Fibroblast of pulmonary artery (primary cell): ENCODE data around the gene ZNF438.

Source experiments
- DNase-seq: peaks from one replicate; pipeline ENCODE4 v3.0.0-alpha.2; 2010; ENCODE audit warnings: low read depth
- H3K4me3 ChIP-seq: replicated peaks from 2 replicates; pipeline ENCODE4 v1.5.1; 2011; ENCODE audit warnings: low read depth, mild to moderate bottlenecking, control low read depth, low read length, moderate library complexity
- TF ChIP-seq, protein P1 (sequence below): IDR thresholded peaks from 2 replicates; pipeline ENCODE4 v1.5.1; 2011; ENCODE audit warnings: mild to moderate bottlenecking, control low read depth, low read length, inconsistent platforms; ENCODE audit errors: missing control alignments

ZNF438 gene

DNA sequence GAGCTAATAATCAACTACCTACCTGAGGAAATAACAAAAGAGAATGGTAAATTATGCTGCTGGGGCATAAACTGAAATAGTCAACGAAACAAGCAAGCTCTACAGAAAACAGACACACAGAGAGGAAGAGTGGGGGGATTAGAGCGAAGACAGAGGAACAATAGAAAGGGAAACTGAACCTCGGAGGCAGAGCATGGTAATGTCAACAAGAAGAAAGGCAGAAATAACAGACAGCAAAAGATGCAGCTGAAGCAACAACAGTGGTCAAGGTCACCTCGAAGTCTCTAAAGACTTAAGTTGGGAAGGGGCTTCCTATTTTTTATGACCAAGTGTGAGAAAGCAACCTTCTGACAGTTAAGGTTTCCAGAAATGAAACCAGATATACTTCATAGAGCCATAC is 177.0 kb downstream of the ZNF438 start:
- TF ChIP-seq, protein P1, sequence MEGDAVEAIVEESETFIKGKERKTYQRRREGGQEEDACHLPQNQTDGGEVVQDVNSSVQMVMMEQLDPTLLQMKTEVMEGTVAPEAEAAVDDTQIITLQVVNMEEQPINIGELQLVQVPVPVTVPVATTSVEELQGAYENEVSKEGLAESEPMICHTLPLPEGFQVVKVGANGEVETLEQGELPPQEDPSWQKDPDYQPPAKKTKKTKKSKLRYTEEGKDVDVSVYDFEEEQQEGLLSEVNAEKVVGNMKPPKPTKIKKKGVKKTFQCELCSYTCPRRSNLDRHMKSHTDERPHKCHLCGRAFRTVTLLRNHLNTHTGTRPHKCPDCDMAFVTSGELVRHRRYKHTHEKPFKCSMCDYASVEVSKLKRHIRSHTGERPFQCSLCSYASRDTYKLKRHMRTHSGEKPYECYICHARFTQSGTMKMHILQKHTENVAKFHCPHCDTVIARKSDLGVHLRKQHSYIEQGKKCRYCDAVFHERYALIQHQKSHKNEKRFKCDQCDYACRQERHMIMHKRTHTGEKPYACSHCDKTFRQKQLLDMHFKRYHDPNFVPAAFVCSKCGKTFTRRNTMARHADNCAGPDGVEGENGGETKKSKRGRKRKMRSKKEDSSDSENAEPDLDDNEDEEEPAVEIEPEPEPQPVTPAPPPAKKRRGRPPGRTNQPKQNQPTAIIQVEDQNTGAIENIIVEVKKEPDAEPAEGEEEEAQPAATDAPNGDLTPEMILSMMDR: no peak
- no peak for DNase-seq
- H3K4me3 ChIP-seq: no peak overlapping the region

DNA sequence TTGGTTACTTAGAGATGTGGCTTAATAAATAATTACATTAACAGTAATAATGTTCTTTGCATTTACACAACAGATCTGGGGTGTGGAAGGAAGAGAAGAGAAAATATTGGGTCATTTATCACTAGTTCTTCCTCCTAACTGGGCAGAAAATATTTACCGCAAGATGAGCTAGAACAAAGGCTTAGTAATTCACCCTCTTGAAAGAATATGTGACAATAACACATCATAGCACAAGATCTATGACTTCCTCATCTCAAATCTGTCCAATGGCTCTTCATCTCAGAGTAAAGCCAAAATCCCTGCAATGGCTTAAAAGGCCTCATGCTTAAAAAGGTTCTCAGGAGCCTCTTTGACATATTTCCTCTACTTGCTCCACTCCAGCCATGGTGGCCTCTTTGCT is 178.6 kb downstream of the ZNF438 start:
- H3K4me3 ChIP-seq: no peak overlapping the region
- TF ChIP-seq, protein P1: no peak
- no peak for DNase-seq

DNA sequence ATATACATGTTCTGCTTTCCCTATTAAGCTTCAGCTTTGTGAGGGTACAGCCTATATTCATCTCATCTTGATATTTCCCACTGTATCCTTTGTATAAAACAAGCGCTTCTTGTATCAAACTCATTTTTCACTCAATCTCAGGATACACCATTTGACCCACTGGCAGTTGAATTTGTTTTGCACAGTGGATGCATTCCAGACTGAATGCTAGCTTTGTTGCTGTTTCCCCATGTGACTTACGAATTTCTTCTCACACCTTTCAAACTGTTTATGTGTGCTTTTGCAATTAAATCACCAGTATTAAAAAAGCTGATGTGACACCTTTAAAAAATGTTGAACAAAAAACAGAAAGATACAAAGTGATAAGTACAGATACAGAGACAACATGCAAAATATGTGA is 180.9 kb downstream of the ZNF438 start:
- no peak for DNase-seq
- no peak overlapping the region for H3K4me3 ChIP-seq
- TF ChIP-seq, protein P1: no peak

DNA sequence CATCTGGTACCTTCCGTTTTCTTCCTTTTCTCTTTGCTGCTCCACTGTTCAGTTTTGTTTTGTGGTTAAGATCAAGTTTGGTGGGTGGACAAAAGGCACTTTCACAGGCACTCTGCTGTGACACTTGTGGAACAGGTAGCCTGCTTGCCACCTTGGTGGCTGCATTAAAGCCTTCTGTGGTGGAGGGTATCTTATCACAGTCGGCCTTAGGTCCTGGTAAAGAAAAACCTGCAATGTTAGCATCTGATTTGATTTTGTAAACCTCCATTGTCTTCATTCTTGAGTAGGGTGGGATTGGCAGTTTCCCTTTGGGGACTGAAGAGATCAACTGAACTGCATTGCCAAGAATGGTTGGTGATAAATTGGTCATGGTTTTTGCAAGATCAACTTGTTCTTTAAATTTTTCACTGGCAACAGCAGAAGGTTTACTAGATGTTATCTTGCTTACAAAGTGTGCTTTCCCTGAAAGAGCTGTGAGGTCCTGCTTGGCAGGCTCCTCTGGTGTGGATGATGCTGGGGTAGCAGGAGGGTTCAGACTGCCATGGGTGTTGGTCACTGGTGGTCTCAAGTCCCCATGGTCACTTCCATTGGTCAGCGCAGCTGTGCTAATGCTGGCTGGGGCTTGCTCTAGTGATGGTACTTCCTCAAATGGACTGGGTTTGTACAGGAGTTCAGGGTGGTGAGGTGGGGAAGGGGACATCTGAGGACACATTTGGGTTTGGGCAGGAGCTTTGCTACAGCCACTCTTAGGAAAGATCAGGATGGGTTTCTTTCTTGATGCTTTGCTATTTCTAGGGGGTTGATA is 182.2 kb downstream of the ZNF438 start:
- no peak for DNase-seq
- TF ChIP-seq, protein P1: no peak
- H3K4me3 ChIP-seq: no peak overlapping the region

DNA sequence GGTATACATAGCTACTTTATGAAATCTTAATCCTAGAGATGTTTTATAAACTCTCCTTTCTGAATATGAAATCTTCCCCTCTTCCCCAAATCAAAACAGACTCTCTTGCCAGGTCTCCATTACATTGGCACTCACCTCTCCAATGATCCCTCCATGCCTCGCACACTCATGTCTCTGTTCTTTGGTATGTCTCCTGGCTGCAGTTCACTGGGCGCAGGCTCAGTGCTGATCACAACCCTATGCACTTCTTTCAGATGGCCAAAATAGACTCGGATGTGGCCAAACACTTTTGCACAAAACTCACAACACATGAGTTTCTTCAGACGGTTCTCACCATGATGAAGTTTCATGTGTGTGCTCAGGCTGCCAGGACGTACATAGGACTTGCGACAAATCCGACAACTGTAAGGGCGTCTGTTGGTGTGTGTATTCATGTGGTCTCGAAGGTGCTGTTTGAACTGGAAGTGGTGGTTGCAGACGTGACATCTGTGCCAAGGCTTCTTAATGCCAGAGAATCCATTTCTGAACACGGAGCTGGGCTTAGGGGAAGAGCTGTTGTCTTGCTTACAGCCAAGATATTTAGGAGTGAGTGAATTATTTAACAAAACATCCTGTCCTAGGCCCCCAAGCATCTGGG is 183.2 kb downstream of the ZNF438 start:
- DNase-seq: no peak
- TF ChIP-seq, protein P1: no peak
- no peak overlapping the region for H3K4me3 ChIP-seq

DNA sequence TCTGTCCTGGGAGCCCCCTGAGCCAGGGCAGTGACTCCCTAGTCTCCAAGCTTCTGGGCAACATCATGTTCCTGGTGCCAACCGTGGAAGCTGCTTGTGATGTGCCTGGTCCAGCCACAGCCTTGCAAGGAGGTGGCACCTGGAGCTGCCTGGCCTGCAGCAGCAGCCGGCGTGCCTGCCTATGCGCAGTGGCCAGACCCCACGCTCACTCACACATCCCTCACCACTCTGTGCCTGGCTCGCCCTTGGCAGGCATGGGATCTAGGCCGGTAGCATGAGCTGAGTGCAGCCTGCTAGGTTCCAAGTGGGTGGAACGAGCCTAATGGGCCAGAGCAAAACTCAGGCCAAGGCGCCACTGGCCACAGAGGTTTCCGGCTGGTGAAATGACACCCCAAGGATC is 184.0 kb downstream of the ZNF438 start:
- no peak for DNase-seq
- TF ChIP-seq, protein P1: no peak
- no peak overlapping the region for H3K4me3 ChIP-seq
